ENCODE measurements around the gene HS6ST3. TPM values are rescaled to one million over a fixed set of nuclear protein-coding genes. Genes with fewer than 3 reads are reported as not detected.

HS6ST3 gene
- total RNA-seq, 1 donor from 2014 or later = 3.0 TPM

GRCh38 chr13:96687191-96687590 lies 597.3 kb downstream of the HS6ST3 start:
- Histone ChIP-seq H3K27ac (no peak overlapping the region), H3K36me3 (no peaks in the 10 kb centered on the region), H3K4me3 (no peak overlapping the region), H3K9me3 (no peaks in the 10 kb centered on the region), H3K4me1 (no peaks in the 10 kb centered on the region), H3K27me3 (no peaks in the 10 kb centered on the region)
- DNase-seq (ENCODE audit: low spot score in 2 of 2) = no peak
- intact Hi-C loops (cut with DNase I) = no loop called here
- TF ChIP-seq CTCF (IDR thresholded peaks at IDR 0.05) = no peak

GRCh38 chr13:96690998-96691397 lies 601.1 kb downstream of the HS6ST3 start:
- no peak for TF ChIP-seq CTCF (IDR thresholded peaks at IDR 0.05)
- Histone ChIP-seq H3K4me1 (no peaks in the 10 kb centered on the region), H3K27ac (no peak overlapping the region), H3K27me3 (no peaks in the 10 kb centered on the region), H3K36me3 (no peaks in the 10 kb centered on the region), H3K9me3 (no peaks in the 10 kb centered on the region), H3K4me3 (no peak overlapping the region)
- intact Hi-C loops (cut with DNase I) = no loop called here
- DNase-seq (ENCODE audit: low spot score in 2 of 2) = no peak

- H3K4me3 ChIP-seq = no peak overlapping the region
- no peak for TF ChIP-seq CTCF (IDR thresholded peaks at IDR 0.05)
- intact Hi-C loops (cut with DNase I) = no loop called here
Observed at GRCh38 chr13:96696389-96696900, 606.5 kb downstream of the HS6ST3 start.

DNA sequence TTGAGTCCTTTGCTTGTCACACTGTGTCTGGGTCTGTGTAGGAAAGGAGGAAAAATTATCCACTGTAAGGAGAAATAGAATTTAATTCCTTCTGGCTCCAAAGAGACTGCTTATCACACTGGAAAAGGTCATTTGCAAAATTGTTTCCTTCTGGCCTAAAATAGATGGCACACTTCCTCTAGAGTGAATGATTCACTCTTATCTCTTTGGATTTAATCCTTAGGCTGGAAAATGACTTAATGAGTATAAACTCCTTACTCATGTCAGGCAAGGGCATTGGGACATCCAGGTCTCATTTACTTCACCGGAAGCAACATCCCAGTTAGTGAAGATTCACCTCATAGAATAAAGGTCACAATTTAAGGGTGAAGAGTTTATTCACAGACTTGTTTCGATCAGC lies 610.8 kb downstream of the HS6ST3 start:
- H3K27me3 ChIP-seq = no peaks in the 10 kb centered on the region
- H3K27ac ChIP-seq = no peak overlapping the region
- H3K36me3 ChIP-seq = no peaks in the 10 kb centered on the region
- no peaks in the 10 kb centered on the region for H3K4me1 ChIP-seq
- no peak for DNase-seq (ENCODE audit: low spot score in 2 of 2)
- TF ChIP-seq CTCF (IDR thresholded peaks at IDR 0.05) = no peak
- H3K4me3 ChIP-seq = no peak overlapping the region
- intact Hi-C loops (cut with DNase I) = no loop called here
- H3K9me3 ChIP-seq = no peaks in the 10 kb centered on the region

More at GRCh38 chr13:96696389-96696900, 606.5 kb downstream of the HS6ST3 start:
- Histone ChIP-seq H3K36me3 (no peaks in the 10 kb centered on the region), H3K9me3 (no peaks in the 10 kb centered on the region), H3K4me1 (no peaks in the 10 kb centered on the region), H3K27ac (no peak overlapping the region), H3K27me3 (no peaks in the 10 kb centered on the region)
- no peak for DNase-seq (ENCODE audit: low spot score in 2 of 2)

DNA sequence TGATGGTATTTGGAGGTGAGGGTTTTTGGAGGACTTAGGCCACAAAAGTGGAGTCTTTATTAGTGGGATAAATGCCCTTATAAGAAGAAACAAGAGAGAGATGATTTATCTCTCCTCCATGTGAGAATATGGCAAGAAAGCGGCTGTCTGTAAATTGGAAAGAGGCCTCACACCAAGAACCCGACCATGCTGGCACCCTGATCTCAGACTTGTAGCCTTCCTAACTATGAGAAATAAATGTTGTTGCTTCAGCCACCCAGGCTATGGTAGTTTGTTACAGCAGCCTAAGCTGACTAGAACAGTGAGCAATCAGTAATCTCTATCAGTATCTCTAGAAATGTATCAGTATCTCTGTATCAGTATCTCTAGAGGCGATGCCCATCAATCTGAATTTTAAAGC lies 617.2 kb downstream of the HS6ST3 start:
- H3K4me3 ChIP-seq = no peak overlapping the region
- no peak for TF ChIP-seq CTCF (IDR thresholded peaks at IDR 0.05)
- H3K27me3 ChIP-seq = no peaks in the 10 kb centered on the region
- intact Hi-C loops (cut with DNase I) = no loop called here
- no peaks in the 10 kb centered on the region for H3K4me1 ChIP-seq
- DNase-seq (ENCODE audit: low spot score in 2 of 2) = no peak
- no peaks in the 10 kb centered on the region for H3K36me3 ChIP-seq
- H3K27ac ChIP-seq = no peak overlapping the region
- H3K9me3 ChIP-seq = no peaks in the 10 kb centered on the region
